T-helper 1 cell treated with Interleukin-12 subunit alpha and Interleukin-12 subunit beta and Interleukin-4 antibody, amounts not matched to agents 30 ng/mL and 1 ng/mL, for 36 hours (primary cell): ENCODE data around the gene BCL11A. TPM values are rescaled to one million over a fixed set of nuclear protein-coding genes. Genes with fewer than 3 reads are reported as not detected.

Source experiments
- intact Hi-C: fragments of 100-400 bp; cut with micrococcal nuclease; formaldehyde crosslinking; loops from one replicate; pipeline ENCODE4 v1.15.1; 2024
- total RNA-seq: library from RNA; stranded (reverse); gene quantifications from 2 replicates; pipeline ENCODE4 v1.2.3, GENCODE V29; 2022

Gene BCL11A
- total RNA-seq, 1 donor from 2014 or later: not detected

DNA sequence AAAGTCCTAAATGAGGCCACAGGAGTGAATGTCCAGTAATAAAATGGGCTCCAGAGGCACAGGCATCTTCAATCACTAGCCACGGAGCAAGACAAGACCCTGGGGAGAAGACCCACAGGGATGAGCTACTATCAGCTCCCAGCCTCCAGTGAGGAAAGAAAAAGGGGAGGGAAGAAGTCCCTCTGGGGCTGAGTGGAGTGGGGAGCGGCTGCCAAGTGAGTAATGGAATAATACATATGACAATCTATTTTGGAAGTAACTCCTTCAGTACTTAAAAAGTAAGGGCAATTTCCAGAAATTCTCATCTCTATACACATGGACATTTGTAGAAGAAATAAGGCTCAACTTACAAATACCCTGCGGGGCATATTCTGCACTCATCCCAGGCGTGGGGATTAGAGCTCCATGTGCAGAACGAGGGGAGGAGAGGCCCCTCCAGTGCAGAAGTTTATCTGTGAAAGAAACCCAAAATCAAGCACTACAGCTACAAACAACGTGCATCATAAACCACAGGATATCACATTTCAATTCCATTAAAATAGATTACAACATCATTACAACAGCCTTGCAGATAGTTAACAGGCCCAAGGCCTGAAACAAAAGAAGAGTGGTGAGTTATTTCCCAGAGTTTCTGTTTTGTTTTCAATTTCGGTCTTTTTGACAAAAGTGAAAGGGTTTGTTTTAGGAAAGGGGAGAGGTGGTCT lies 84.9 kb downstream of the BCL11A start:
- intact Hi-C loops: no loop called here

DNA sequence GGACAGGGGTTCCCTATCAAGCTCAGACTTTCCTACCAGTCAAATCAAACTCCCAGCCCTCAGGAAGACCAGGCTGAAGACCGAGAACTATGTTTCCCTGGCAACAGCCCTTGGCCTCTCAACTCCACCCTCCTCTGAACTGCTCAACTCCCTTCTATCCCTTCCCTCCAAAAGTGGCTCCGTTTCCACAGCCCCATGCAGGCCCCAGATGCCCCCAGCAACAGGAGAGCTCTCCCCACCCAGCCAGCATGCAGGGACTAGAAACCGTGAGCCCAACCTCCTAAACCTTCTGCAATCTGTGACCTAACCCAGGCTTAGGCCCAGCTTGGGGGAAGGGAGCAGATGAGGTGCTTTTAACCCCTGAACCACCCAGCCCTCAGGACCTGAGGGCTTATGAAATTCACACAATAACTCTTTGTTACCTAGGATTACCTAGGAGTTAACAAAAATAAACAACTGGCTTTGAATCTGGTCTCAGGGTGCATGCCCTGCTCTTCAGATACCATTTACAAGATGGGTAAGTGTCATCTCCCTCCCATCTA lies 87.2 kb downstream of the BCL11A start:
- intact Hi-C loops: no loop called here

GRCh38 chr2:60465736-60466135 lies 87.7 kb downstream of the BCL11A start:
- intact Hi-C loops: no loop called here

DNA sequence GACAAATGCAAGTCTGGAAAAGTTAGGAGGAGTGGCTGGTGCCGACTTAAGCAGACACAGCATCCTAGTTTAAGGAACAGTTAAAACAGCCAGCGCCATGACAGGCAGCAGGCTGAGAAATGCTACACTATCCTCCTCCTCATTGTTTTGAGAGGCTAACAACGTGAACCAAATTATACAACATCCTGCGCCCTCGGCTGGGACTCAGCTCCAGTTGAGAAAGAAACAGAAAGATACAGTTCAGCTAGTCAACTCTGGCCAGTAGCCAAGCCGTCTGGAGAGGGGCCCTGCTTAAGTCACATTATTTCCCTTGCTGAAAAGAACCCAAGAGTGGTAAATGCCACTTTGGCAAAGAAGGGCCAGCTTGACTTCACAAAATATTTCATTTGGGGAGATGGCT lies 90.2 kb downstream of the BCL11A start:
- intact Hi-C loops: no loop called here

- intact Hi-C loops: no loop called here
These were observed 91.9 kb downstream of the BCL11A start for GRCh38 chr2:60461421-60462108.

- intact Hi-C loops: no loop called here
These were observed 92.7 kb downstream of the BCL11A start for GRCh38 chr2:60460577-60461420.

- intact Hi-C loops: no loop called here
These were observed 93.6 kb downstream of the BCL11A start for GRCh38 chr2:60459851-60460250.

DNA sequence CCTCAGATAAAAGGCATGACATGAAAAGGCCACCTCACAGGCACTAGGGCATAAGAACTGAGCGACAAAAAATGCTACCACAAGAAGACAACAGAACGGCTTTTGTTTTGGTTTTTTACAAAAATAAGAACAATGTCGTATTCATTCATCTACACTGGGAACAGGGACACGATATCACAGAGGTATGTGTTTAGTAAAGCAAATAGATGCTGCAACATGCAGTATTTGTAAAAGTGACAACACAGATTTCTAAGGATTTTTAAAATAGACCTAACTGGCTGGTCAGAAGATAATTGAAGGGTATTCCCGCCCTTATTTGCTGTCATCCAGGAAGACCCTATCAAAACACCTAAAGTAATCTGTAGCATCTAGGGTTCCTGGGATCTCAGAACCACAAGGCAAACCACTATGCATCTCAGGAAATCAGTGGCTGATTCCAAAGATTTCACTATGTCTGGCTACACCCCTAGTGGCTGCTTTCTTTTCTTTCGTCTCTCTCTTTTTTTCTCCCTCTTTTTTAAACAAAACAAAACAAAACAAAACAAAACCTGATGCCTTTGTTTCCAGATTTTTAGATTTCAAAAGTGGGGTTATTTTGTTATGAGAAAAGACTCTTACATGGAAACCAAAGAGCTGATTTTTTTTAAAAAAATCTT lies 97.2 kb downstream of the BCL11A start:
- intact Hi-C loops: no loop called here

DNA sequence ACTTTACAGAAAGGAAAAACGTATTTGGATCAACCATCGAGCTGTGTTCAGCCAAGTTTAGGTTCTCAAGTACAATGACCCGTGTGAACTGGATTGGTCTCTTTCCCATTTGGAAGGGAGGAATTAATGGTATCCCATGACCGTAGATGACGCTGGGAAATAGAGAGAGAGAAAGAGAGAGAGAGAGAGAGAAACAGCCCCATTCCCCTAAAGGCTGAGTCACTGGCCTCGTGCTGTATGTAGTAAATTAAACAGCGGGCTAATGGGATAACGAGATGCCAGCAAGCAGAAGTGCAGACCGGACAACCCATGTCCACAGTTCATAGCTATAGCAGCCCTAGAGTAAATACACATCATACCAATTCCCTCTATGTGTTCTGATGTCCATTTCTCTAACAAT lies 99.6 kb downstream of the BCL11A start:
- intact Hi-C loops: no loop called here

DNA sequence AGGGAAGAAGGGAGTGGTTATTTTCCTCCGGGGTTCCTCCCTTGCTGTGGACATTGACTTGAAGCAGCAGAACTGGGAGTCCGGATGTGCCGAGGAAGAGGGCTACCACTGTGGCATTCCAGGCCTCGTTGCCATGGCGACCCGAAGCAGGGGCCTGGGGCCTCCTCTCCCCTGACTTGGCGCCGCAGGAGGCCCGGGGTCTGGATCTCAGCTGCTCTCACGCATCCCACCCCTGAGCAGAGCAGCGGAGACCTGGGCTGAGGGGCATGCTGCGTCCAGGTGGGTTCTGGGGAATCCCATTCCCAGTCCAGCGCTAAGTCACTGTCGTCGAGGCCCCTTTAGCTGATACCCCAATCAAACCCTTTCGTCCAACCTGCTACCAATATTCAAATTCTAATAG lies 100.2 kb downstream of the BCL11A start:
- intact Hi-C loops: no loop called here

- intact Hi-C loops: no loop called here
These were observed 103.0 kb downstream of the BCL11A start for GRCh38 chr2:60450488-60450887.

DNA sequence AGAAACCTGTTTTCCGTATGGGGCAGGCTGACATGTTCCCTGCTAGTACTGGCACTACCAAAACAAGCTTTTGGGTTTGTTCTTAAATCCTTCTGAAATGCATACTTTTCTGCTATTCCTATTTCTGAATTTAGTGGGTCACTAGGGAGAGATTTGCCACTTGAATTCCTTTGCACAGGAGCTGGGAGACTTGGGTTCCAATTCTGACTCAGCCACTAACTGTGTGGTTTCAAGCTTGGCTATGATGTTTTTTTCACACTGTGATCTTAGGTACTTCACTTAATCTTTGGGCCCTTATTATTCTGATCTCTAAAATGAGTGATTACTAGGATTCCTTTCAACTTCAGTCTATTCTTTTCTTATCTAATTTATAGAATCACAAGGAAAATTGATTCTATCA lies 105.5 kb downstream of the BCL11A start:
- intact Hi-C loops: no loop called here

- intact Hi-C loops: loop anchor here (1.0 kb wide), 1 partner anchor 37 kb away; no protein-coding TSS in a partner anchor
These were observed 106.8 kb downstream of the BCL11A start for GRCh38 chr2:60446413-60447267.

- intact Hi-C loops: loop anchor here (1.0 kb wide), 1 partner anchor 38 kb away; no protein-coding TSS in a partner anchor
These were observed 107.7 kb downstream of the BCL11A start for GRCh38 chr2:60445684-60446179.

DNA sequence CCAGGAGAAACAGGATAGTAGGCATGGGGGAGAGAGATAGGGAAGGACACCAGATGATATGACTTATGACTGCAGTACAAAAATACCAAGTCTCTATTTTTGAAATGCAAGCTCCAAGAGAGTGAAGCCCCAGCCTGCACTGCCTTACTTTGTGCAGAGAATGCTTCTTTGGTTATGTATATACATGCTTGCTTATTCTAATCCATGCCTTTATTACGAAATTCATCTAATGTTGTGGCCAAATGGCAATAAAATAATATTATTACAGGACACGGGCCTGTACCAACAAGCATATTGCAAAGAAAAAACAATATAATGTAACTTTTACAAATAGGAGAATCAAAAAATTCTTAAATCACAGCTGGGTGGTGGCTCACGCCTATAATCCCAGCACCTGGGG lies 110.8 kb downstream of the BCL11A start:
- intact Hi-C loops: no loop called here

DNA sequence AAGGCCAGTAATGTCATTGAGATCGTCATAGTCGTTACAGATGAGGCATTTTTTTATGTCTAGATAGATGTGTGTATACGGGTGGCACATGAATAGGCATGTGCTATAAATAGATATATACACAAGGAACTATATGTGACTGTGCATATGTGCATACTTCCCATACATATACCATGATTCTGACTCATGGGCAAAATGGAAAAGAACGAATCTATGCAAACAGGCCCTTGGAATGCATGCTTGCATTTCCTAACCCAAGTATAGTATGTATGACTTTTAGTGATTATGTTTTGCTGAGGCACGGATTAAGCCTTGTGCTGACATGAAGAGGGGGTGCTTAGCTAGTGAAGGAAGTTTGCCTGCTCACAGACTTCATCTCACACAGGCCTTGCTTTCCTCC lies 111.7 kb downstream of the BCL11A start:
- intact Hi-C loops: no loop called here

DNA sequence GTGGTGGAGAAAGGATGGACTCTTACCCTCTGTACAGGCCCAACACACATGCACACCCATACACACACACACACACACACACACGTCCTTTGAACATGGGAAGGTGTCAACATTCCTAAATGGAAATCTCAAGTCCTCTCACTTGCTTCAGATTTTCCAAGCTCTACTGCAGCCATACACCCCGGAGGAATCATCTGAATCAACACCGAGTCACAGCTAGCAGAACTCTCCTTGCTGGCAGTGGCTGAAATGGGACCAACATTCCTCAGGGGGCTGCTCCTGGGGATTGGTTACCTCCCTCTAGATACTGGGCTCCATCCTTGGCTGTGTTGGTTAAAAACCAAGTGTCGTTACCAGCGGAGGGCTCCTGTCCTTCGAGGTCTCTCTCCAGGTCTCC lies 112.7 kb downstream of the BCL11A start:
- intact Hi-C loops: no loop called here

- intact Hi-C loops: no loop called here
These were observed 113.2 kb downstream of the BCL11A start for GRCh38 chr2:60440079-60440766.

- intact Hi-C loops: no loop called here
These were observed 114.1 kb downstream of the BCL11A start for GRCh38 chr2:60439219-60439974.
